Pulmonary artery endothelial cell (primary cell): Measurements from ENCODE around the gene MSH2. TPM values are rescaled to one million over a fixed set of nuclear protein-coding genes. Genes with fewer than 3 reads are reported as not detected.
"Not testable (repeated sequence)": the region's sequence is repeated elsewhere in the genome, so short reads cannot be mapped to it uniquely, and the experiment has no call there.

Experiments used
- DNase-seq: peaks from one replicate; pipeline ENCODE4 v3.0.0-alpha.2; 2011; ENCODE audit warnings: low read depth, low spot score
- total RNA-seq: library from RNA; depleted of rRNA; stranded (reverse); fragments of >200 nt; gene quantifications from 2 replicates; pipeline ENCODE4 v1.2.3, GENCODE V29; 2014

The MSH2 gene
- total RNA-seq, 1 donor from 2014 or later, result 32.6 TPM

GRCh38 chr2:47406649-47407330, 3.8 kb downstream of the MSH2 start:
- DNase-seq, result not testable (repeated sequence)

DNA sequence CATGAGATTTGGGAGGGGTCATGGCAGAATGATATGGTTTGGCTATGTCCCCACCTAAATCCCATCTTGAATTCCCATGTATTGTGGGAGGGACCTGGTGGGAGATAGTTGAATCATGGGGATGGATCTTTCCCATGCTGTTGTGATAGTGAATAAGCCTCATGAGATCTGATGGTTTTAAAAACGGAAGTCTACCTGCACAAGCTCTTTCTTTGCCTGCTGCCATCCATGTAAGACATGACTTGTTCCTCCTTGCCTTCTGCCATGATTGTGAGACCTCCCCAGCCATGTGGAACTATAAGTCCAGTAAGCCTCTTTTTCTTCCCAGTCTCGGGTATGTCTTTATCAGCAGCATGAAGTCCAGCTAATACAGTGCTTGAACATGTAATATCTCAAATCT, 5.0 kb downstream of the MSH2 start:
- not testable (repeated sequence) for DNase-seq

- no peak for DNase-seq
These were observed 11.9 kb downstream of the MSH2 start for GRCh38 chr2:47414682-47415458.

DNA sequence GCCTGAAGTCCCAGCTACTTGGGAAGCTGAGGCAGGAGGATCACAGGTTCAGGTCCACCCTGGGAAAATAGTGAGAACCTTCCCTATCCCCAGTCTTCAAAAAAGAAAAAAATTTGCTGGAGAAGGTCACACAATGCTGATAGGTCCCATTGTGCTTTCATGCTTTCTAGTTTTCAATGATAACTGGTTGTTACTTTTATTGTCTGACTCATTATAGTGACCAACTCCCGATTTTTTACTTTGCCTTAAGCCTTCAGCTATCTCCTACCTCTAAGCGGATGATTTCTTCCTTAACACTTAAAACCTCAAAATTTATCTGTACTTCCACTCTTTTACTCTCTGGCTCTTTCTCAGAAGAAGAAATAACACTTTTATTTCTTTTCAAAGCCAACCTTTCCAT, 17.3 kb downstream of the MSH2 start:
- no peak for DNase-seq

DNA sequence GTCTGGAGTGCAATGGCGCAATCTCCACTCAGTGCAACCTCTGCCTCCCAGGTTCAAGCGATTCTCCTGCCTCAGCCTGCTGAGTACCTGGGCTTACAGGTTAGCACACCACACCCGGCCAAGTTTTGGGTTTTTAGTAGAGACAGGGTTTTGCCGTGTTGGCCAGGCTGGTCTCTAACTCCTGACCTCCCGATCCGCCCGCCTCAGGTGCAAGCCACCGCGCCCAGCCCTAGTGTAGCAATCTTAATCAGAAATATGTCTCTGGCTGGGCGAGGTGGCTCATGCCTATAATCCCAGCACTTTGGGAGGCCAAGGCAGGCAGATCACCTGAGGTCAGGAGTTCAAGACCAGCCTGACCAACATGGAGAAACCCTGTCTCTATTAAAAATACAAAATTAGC, 17.7 kb downstream of the MSH2 start:
- not testable (repeated sequence) for DNase-seq

- no peak for DNase-seq
These were observed 19.1 kb downstream of the MSH2 start for GRCh38 chr2:47422016-47422415.

- DNase-seq, result no peak
These were observed 19.6 kb downstream of the MSH2 start for GRCh38 chr2:47422560-47422959.

DNA sequence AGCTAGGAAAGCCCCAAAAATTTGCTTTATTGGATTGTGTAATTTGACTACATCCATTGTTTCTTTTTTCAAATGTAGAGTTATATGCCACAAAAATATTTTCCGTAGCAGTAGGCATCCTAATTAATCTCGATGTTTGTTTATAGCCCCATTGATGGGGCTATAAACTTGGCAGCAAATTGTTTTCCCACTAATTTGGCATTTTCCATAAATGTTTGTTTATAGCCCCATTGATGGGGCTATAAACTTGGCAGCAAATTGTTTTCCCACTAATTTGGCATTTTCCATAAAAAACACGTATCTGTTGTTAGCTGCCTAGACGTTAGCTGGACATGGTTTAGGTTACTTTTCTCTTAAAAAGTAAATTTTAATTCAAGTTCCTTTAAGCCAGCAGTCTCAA, 23.8 kb downstream of the MSH2 start:
- no peak for DNase-seq

- DNase-seq, result no peak
These were observed 26.8 kb downstream of the MSH2 start for GRCh38 chr2:47429795-47430194.

DNA sequence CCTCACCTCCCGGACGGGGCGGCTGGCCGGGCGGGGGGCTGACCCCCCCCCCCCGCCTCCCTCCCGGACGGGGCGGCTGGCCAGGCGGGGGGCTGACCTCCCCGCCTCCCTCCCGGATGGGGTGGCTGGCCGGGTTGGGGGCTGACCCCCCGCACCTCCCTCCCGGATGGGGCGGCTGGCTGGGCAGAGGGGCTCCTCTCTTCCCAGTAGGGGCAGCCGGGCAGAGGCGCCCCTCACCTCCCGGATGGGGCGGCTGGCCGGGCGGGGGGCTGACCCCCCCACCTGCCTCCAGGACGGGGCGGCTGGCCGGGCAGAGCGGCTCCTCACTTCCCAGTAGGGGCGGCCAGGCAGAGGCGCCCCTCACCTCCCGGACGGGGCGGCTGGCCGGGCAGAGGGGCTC, 30.1 kb downstream of the MSH2 start:
- DNase-seq, result not testable (repeated sequence)

DNA sequence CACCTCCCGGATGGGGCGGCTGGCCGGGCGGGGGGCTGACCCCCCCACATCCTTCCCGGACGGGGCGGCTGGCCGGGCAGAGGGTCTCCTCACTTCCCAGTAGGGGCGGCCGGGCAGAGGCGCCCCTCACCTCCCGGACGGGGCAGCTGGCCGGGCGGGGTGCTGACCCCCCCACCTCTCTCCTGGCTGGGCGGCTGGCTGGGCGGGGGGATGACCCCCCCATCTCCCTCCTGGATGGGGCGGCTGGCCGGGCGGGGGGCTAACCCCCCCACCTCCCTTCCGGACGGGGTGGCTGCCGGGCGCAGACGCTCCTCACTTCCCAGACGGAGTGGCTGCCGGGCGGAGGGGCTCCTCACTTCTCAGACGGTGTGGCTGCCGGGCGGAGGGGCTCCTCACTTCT, 30.5 kb downstream of the MSH2 start:
- not testable (repeated sequence) for DNase-seq

- DNase-seq, result no peak
These were observed 34.3 kb downstream of the MSH2 start for GRCh38 chr2:47437287-47437686.

DNA sequence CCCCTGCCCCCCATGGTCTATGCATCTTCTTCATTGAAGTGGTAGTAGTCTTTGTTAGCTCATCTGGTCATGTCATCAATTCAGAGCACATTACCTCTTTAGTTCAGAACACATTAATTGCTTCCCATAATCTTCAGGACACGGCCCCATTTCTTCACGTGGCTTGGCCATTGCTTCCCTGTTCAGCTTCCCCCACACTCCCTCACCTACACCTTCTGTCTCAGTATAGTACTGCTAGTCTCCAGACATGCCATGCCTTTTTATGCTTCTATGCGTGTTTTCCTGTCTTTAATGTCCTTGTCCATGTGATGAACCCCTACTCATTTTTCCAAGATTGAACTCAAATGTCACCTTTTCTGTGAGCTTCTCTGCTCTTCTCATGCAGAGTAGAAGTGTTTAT, 35.1 kb downstream of the MSH2 start:
- no peak for DNase-seq

GRCh38 chr2:47438783-47439182, 35.8 kb downstream of the MSH2 start:
- no peak for DNase-seq

GRCh38 chr2:47451790-47452189, 48.8 kb downstream of the MSH2 start:
- no peak for DNase-seq

DNA sequence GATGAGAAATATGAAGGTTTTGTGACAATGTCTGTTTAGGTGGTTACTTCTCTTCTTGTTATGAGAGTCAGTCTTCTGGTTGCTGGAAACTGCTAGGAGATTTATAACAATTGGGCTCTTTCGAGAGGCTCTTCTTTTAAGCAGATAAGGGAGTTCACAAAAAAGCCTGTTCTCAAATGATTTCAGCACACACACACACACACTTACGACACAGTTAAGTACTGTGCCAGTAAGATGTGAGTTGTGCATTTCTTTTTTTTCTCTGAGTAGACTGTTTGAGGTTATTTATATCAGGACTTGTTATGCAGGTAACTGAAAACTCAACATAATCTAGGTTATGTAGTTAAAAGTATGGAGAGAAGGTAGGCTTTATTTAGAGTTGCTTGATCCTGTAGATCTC, 49.8 kb downstream of the MSH2 start:
- no peak for DNase-seq

GRCh38 chr2:47454818-47455217, 51.9 kb downstream of the MSH2 start:
- DNase-seq, result not testable (repeated sequence)

DNA sequence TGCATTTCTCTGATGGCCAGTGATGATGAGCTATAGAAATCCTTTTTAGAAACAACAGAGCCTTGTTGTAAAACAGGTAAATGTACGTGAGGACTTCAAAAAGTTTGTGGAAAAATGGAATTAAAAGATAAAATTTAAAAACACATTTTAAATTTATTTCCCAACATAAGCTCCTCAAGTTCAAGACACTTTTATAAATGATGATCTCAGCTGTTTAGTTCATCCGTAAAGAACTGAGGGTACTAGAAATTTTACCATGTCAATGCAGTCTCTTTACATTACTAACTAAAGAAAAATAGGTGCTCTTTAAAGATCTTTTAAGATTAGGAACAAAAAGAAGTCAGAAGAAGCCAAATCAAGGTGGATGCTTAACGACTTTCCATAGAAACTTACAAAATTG, 52.5 kb downstream of the MSH2 start:
- no peak for DNase-seq

DNA sequence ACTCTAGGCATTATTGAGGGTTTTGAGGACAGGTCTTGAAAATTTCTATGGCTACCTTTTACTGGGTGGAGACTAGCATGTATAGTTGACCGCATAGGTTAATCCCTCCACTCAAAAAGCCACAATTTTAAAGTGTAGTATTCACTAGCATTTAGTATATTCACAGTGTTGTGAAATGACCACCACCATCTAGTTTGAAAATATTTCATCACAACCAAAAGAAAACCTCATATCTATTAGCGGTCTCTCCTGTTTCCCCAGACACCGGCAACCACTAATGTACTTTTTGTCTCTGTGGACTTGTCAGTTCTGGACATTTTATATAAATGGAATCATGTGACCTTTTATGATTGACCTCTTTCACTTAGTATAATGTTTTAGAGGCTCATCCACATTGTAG, 53.9 kb downstream of the MSH2 start:
- no peak for DNase-seq

DNA sequence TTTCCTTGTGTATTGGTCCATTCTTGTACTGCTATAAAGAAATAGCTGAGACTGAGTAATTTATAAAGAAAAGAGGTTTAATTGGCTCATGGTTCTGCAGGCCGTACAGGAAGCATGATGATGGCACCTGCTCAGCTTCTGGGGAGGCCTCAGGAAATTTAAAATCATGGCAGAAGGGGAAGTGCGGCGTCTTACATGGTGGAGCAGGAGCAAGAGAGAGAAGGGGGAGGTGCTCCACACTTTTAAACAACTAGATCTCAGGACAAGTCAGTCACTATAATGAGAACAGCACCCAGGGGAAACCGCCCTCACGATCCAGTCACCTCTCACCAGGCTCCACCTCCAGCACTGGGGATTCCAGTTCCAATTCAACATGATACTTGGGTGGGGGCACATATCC, 54.3 kb downstream of the MSH2 start:
- DNase-seq, result no peak

- no peak for DNase-seq
These were observed 56.1 kb downstream of the MSH2 start for GRCh38 chr2:47459021-47459420.

DNA sequence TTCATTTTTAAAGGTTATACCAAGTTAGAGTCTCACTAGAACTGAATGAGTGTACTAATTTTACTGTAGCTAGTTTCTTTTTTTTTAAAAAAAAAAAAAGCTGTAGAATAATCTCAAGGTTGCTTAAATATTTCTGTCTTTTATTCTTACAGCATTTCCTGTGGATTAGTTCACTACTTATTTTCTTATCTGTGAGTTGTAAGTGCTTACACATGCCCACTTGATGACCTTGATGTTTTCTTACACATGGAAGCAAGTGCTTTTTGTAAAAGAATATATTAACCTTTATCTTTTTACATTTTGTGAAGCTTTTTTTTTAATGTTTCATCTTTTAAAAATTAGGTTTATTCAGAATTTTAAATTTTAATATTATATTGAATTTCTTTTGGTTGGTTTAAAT, 57.8 kb downstream of the MSH2 start:
- no peak for DNase-seq
